22Rv1 (cell line): ENCODE results near the gene CORIN.
"Not testable (repeated sequence)": the region's sequence is repeated elsewhere in the genome, so short reads cannot be mapped to it uniquely, and the experiment has no call there.

Source experiments
- CTCF ChIP-seq: fragments of 450-650 bp; IDR thresholded peaks from 2 replicates; pipeline ENCODE4 v1.5.1; 2017; ENCODE audit warnings: mild to moderate bottlenecking
- ZFX ChIP-seq: fragments of 450-650 bp; IDR thresholded peaks from 2 replicates; pipeline ENCODE4 v1.6.1; 2017; ENCODE audit warnings: antibody characterized with exemption, borderline replicate concordance

- TF ChIP-seq CTCF, ZFX: not testable (repeated sequence)
Measured at GRCh38 chr4:47550357-47550756, 287.5 kb downstream of the CORIN start.
